ENCODE results near the gene SEMA6D. TPM values are rescaled to one million over a fixed set of nuclear protein-coding genes. Genes with fewer than 3 reads are reported as not detected.

The SEMA6D gene
- total RNA-seq, 3 donors from 2014 or later, result not detected

- DNase-seq (no peak), ATAC-seq (no peak)
- Mint-ChIP-seq H3K4me3 (no peak overlapping the region), H3K4me1 (ENCODE audit: low read depth) (no peaks in the 10 kb centered on the region), H3K27me3 (ENCODE audit: low read depth) (no peaks in the 10 kb centered on the region), H3K36me3 (ENCODE audit: insufficient read depth) (no peaks in the 10 kb centered on the region), H3K9me3 (no peaks in the 10 kb centered on the region)
These were observed 11.9 kb upstream of the SEMA6D start for GRCh38 chr15:47705281-47705997.

GRCh38 chr15:47707391-47707790, 9.9 kb upstream of the SEMA6D start:
- H3K4me1 Mint-ChIP-seq (ENCODE audit: low read depth), result no peaks in the 10 kb centered on the region
- H3K27me3 Mint-ChIP-seq (ENCODE audit: low read depth), result no peaks in the 10 kb centered on the region
- H3K4me3 Mint-ChIP-seq, result no peak overlapping the region

GRCh38 chr15:47708161-47708980, 8.9 kb upstream of the SEMA6D start:
- H3K9me3 Mint-ChIP-seq, result no peaks in the 10 kb centered on the region
- no peaks in the 10 kb centered on the region for H3K27me3 Mint-ChIP-seq (ENCODE audit: low read depth)
- no peaks in the 10 kb centered on the region for H3K36me3 Mint-ChIP-seq (ENCODE audit: insufficient read depth)
- no peak overlapping the region for H3K4me3 Mint-ChIP-seq
- H3K4me1 Mint-ChIP-seq (ENCODE audit: low read depth), result no peaks in the 10 kb centered on the region
- ATAC-seq, result no peak
- no peak for DNase-seq

More at GRCh38 chr15:47707391-47707790, 9.9 kb upstream of the SEMA6D start:
- ATAC-seq (no peak), DNase-seq (no peak)
- Mint-ChIP-seq H3K9me3 (no peaks in the 10 kb centered on the region), H3K36me3 (ENCODE audit: insufficient read depth) (no peaks in the 10 kb centered on the region)

DNA sequence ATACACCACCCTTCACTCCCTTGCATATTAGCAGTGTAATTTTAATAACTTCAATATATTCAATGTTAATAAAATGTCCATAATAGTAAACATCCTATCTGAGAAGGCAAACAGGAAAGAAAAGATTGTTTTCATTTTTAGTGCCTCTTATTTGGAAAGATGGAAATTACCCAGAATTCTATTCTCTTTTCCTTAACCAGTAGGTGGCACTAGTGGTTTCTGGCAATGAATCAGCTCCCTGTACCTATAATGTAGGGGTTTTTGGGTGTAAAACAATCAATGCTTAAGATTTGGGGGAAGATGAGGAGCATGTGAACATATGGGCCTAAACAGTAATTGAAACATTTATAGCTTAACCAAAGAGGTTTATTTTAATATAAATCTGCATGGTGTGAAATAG, 5.7 kb upstream of the SEMA6D start:
- H3K4me3 Mint-ChIP-seq, result no peak overlapping the region
- DNase-seq, result no peak
- no peak for ATAC-seq
- no peaks in the 10 kb centered on the region for H3K4me1 Mint-ChIP-seq (ENCODE audit: low read depth)
- no peaks in the 10 kb centered on the region for H3K36me3 Mint-ChIP-seq (ENCODE audit: insufficient read depth)
- H3K27me3 Mint-ChIP-seq (ENCODE audit: low read depth), result peaks cover 21% of the 10 kb centered on the region
- H3K9me3 Mint-ChIP-seq, result no peaks in the 10 kb centered on the region

DNA sequence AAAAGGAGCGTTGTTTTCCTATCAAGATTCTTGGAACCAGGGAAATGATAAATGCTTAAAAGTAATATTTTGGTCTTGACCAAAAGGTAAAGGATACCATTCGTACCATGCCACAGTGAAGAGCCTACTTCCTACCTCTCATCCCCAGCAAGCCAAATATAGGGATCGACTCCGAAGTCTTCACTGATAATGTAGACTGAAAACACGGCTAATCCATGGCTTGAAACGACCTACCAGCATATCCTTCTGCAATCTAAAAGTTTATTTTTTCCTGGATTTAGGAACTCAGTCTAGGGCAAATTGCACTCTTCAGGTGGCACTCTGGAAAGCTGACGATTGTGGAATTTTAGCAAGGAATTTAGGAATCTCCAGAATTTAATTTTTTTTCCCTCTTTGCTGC, 1.9 kb upstream of the SEMA6D start:
- H3K27me3 Mint-ChIP-seq (ENCODE audit: low read depth), result peaks cover 43% of the 10 kb centered on the region

GRCh38 chr15:47715856-47716445, 1.4 kb upstream of the SEMA6D start:
- H3K9me3 Mint-ChIP-seq, result no peaks in the 10 kb centered on the region
- no peaks in the 10 kb centered on the region for H3K36me3 Mint-ChIP-seq (ENCODE audit: insufficient read depth)
- H3K4me3 Mint-ChIP-seq, result no peak overlapping the region
- peaks cover 45% of the 10 kb centered on the region for H3K27me3 Mint-ChIP-seq (ENCODE audit: low read depth)
- H3K4me1 Mint-ChIP-seq (ENCODE audit: low read depth), result peaks cover 2% of the 10 kb centered on the region
- no peak for DNase-seq
- ATAC-seq, result no peak

More for the DNA sequence above, 1.9 kb upstream of the SEMA6D start:
- Mint-ChIP-seq H3K36me3 (ENCODE audit: insufficient read depth) (no peaks in the 10 kb centered on the region), H3K9me3 (no peaks in the 10 kb centered on the region), H3K4me3 (no peak overlapping the region), H3K4me1 (ENCODE audit: low read depth) (peaks cover 2% of the 10 kb centered on the region)
- ATAC-seq, result no peak
- no peak for DNase-seq

- DNase-seq (no peak), ATAC-seq (no peak)
- Mint-ChIP-seq H3K4me1 (ENCODE audit: low read depth) (peaks cover 2% of the 10 kb centered on the region), H3K9me3 (no peaks in the 10 kb centered on the region), H3K4me3 (no peak overlapping the region), H3K27me3 (ENCODE audit: low read depth) (peaks cover 48% of the 10 kb centered on the region), H3K36me3 (ENCODE audit: insufficient read depth) (no peaks in the 10 kb centered on the region)
These were observed 789 bp upstream of the SEMA6D start for GRCh38 chr15:47716516-47716915.

- no peak overlapping the region for H3K4me3 Mint-ChIP-seq
- ATAC-seq, result no peak
- no peak for DNase-seq
- peaks cover 54% of the 10 kb centered on the region for H3K27me3 Mint-ChIP-seq (ENCODE audit: low read depth)
- H3K36me3 Mint-ChIP-seq (ENCODE audit: insufficient read depth), result no peaks in the 10 kb centered on the region
- H3K4me1 Mint-ChIP-seq (ENCODE audit: low read depth), result peaks cover 2% of the 10 kb centered on the region
- no peaks in the 10 kb centered on the region for H3K9me3 Mint-ChIP-seq
These were observed 1.5 kb downstream of the SEMA6D start for GRCh38 chr15:47718497-47719437.

GRCh38 chr15:47719730-47720129, 2.4 kb downstream of the SEMA6D start:
- Mint-ChIP-seq H3K4me1 (ENCODE audit: low read depth) (peaks cover 2% of the 10 kb centered on the region), H3K9me3 (no peaks in the 10 kb centered on the region), H3K4me3 (no peak overlapping the region), H3K36me3 (ENCODE audit: insufficient read depth) (no peaks in the 10 kb centered on the region), H3K27me3 (ENCODE audit: low read depth) (peaks cover 51% of the 10 kb centered on the region)
- ATAC-seq, result no peak
- DNase-seq, result no peak

- ATAC-seq, result no peak
These were observed 3.2 kb downstream of the SEMA6D start for GRCh38 chr15:47720555-47720954.

GRCh38 chr15:47721676-47722075, 4.4 kb downstream of the SEMA6D start:
- Mint-ChIP-seq H3K4me3 (no peak overlapping the region), H3K27me3 (ENCODE audit: low read depth) (peaks cover 33% of the 10 kb centered on the region), H3K4me1 (ENCODE audit: low read depth) (peaks cover 2% of the 10 kb centered on the region), H3K36me3 (ENCODE audit: insufficient read depth) (no peaks in the 10 kb centered on the region), H3K9me3 (no peaks in the 10 kb centered on the region)
- ATAC-seq (no peak), DNase-seq (no peak)

More at GRCh38 chr15:47720555-47720954, 3.2 kb downstream of the SEMA6D start:
- H3K9me3 Mint-ChIP-seq, result no peaks in the 10 kb centered on the region
- H3K27me3 Mint-ChIP-seq (ENCODE audit: low read depth), result peaks cover 43% of the 10 kb centered on the region
- no peak overlapping the region for H3K4me3 Mint-ChIP-seq
- H3K36me3 Mint-ChIP-seq (ENCODE audit: insufficient read depth), result no peaks in the 10 kb centered on the region
- no peak for DNase-seq
- H3K4me1 Mint-ChIP-seq (ENCODE audit: low read depth), result peaks cover 2% of the 10 kb centered on the region

GRCh38 chr15:47724346-47724745, 7.0 kb downstream of the SEMA6D start:
- ATAC-seq (no peak), DNase-seq (no peak)
- Mint-ChIP-seq H3K9me3 (no peaks in the 10 kb centered on the region), H3K4me1 (ENCODE audit: low read depth) (no peaks in the 10 kb centered on the region), H3K27me3 (ENCODE audit: low read depth) (peaks cover 18% of the 10 kb centered on the region), H3K36me3 (ENCODE audit: insufficient read depth) (no peaks in the 10 kb centered on the region), H3K4me3 (no peak overlapping the region)

GRCh38 chr15:47725051-47725450, 7.7 kb downstream of the SEMA6D start:
- H3K4me3 Mint-ChIP-seq, result no peak overlapping the region
- H3K36me3 Mint-ChIP-seq (ENCODE audit: insufficient read depth), result no peaks in the 10 kb centered on the region
- H3K4me1 Mint-ChIP-seq (ENCODE audit: low read depth), result no peaks in the 10 kb centered on the region
- no peaks in the 10 kb centered on the region for H3K9me3 Mint-ChIP-seq
- no peak for DNase-seq
- H3K27me3 Mint-ChIP-seq (ENCODE audit: low read depth), result peaks cover 14% of the 10 kb centered on the region
- ATAC-seq, result no peak

GRCh38 chr15:47725906-47726305, 8.6 kb downstream of the SEMA6D start:
- Mint-ChIP-seq H3K27me3 (ENCODE audit: low read depth) (peaks cover 9% of the 10 kb centered on the region), H3K4me3 (no peak overlapping the region)
- ATAC-seq, result no peak

More at GRCh38 chr15:47725906-47726305, 8.6 kb downstream of the SEMA6D start:
- no peak for DNase-seq
- H3K4me1 Mint-ChIP-seq (ENCODE audit: low read depth), result no peaks in the 10 kb centered on the region
- H3K36me3 Mint-ChIP-seq (ENCODE audit: insufficient read depth), result no peaks in the 10 kb centered on the region
- H3K9me3 Mint-ChIP-seq, result no peaks in the 10 kb centered on the region
